ENCODE results near the gene PTBP3. TPM values are rescaled to one million over a fixed set of nuclear protein-coding genes. Genes with fewer than 3 reads are reported as not detected.

The PTBP3 gene
- total RNA-seq, 1 experiment from 2014 or later = 172 TPM

DNA sequence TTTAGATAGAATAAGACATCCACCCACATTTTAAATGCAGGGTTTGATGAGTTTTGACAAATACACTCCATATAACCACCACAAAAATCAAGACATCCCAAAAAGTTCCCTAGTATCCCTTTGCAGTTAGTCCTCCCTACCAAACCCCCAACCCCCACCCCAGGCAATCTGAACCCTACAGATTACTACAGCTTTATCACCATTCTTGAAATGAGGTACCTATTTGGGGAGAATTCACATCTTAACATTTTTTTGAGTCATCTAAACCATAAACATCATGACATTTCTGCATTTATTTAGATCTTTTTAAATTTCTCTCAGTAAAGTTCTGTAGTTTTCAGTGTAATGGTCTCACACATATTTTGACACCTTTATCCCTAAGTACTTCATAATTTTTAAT is 53.9 kb downstream of the PTBP3 start:
- no peak for DNase-seq
- peaks cover 6% of the 10 kb centered on the region for H3K36me3 ChIP-seq (ENCODE audit: control insufficient read depth, insufficient read depth, low read length)
- peaks cover 20% of the 10 kb centered on the region for H3K4me1 Mint-ChIP-seq (ENCODE audit: low read depth, unreplicated experiment)
- TF ChIP-seq, protein P1, sequence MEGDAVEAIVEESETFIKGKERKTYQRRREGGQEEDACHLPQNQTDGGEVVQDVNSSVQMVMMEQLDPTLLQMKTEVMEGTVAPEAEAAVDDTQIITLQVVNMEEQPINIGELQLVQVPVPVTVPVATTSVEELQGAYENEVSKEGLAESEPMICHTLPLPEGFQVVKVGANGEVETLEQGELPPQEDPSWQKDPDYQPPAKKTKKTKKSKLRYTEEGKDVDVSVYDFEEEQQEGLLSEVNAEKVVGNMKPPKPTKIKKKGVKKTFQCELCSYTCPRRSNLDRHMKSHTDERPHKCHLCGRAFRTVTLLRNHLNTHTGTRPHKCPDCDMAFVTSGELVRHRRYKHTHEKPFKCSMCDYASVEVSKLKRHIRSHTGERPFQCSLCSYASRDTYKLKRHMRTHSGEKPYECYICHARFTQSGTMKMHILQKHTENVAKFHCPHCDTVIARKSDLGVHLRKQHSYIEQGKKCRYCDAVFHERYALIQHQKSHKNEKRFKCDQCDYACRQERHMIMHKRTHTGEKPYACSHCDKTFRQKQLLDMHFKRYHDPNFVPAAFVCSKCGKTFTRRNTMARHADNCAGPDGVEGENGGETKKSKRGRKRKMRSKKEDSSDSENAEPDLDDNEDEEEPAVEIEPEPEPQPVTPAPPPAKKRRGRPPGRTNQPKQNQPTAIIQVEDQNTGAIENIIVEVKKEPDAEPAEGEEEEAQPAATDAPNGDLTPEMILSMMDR (IDR thresholded peaks at IDR 0.05; ENCODE audit: insufficient read depth in 1 of 2, low read depth in 1 of 2, low read length in 1 of 2, severe bottlenecking in 1 of 2, unreplicated experiment in 1 of 2) = no peak
- peaks cover 13% of the 10 kb centered on the region for H3K9me3 ChIP-seq
- no peaks in the 10 kb centered on the region for H3K27me3 ChIP-seq (replicated peaks; ENCODE audit: control insufficient read depth, insufficient read depth, low read length)
- H3K27me3 Mint-ChIP-seq (ENCODE audit: insufficient read depth, unreplicated experiment) = no peaks in the 10 kb centered on the region
- H3K9me3 Mint-ChIP-seq (ENCODE audit: unreplicated experiment) = peaks cover 11% of the 10 kb centered on the region
- H3K4me3 Mint-ChIP-seq (ENCODE audit: unreplicated experiment) = no peak overlapping the region
- H3K4me3 ChIP-seq (ENCODE audit: low read depth, low read length) = no peak overlapping the region
- BruUV-seq (replicated peaks) = no TSS peak
- ChIA-PET POLR2A (no interaction called here), CTCF (no interaction called here)
- no peak overlapping the region for H3K27ac Mint-ChIP-seq (ENCODE audit: unreplicated experiment)
- intact Hi-C loops (cut with micrococcal nuclease; ENCODE audit: unreplicated experiment) = no loop called here
- H3K36me3 Mint-ChIP-seq (ENCODE audit: insufficient read depth, unreplicated experiment) = peaks cover 31% of the 10 kb centered on the region
- H3K4me1 ChIP-seq = peaks cover 12% of the 10 kb centered on the region

DNA sequence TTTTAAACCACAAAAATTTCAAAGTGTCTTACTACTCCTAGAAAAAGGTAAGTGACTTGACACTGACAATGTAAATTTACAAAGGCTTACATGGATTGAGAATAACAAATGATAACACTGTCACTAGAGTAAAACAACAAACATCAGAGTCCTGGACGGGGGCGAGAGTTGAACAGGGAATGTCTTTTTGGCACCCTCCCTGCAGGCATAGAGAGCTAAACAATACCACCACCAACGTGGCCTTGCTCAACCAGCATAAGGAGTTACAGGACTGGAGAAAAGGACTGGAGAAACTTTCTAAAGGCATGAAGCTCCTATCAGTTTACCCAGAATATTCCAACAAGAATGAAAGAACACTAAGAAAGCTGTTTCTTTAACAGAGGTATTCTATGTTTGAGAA is 55.3 kb downstream of the PTBP3 start:
- Mint-ChIP-seq H3K9me3 (ENCODE audit: unreplicated experiment) (peaks cover 3% of the 10 kb centered on the region), H3K27me3 (ENCODE audit: insufficient read depth, unreplicated experiment) (no peaks in the 10 kb centered on the region), H3K4me3 (ENCODE audit: unreplicated experiment) (no peak overlapping the region), H3K4me1 (ENCODE audit: low read depth, unreplicated experiment) (peaks cover 20% of the 10 kb centered on the region), H3K36me3 (ENCODE audit: insufficient read depth, unreplicated experiment) (peaks cover 23% of the 10 kb centered on the region), H3K27ac (ENCODE audit: unreplicated experiment) (peak overlapping the region; percentile 8)
- TF ChIP-seq, protein P1 (IDR thresholded peaks at IDR 0.05; ENCODE audit: insufficient read depth in 1 of 2, low read depth in 1 of 2, low read length in 1 of 2, severe bottlenecking in 1 of 2, unreplicated experiment in 1 of 2) = no peak
- no TSS peak for BruUV-seq (replicated peaks)
- Histone ChIP-seq H3K36me3 (ENCODE audit: control insufficient read depth, insufficient read depth, low read length) (no peaks in the 10 kb centered on the region), H3K9me3 (no peaks in the 10 kb centered on the region), H3K27me3 (replicated peaks; ENCODE audit: control insufficient read depth, insufficient read depth, low read length) (no peaks in the 10 kb centered on the region), H3K4me1 (peaks cover 12% of the 10 kb centered on the region), H3K4me3 (ENCODE audit: low read depth, low read length) (no peak overlapping the region)
- ChIA-PET POLR2A (no interaction called here), CTCF (no interaction called here)
- peak in 1 of 2 experiments; percentile 39 for DNase-seq
- intact Hi-C loops (cut with micrococcal nuclease; ENCODE audit: unreplicated experiment) = no loop called here

DNA sequence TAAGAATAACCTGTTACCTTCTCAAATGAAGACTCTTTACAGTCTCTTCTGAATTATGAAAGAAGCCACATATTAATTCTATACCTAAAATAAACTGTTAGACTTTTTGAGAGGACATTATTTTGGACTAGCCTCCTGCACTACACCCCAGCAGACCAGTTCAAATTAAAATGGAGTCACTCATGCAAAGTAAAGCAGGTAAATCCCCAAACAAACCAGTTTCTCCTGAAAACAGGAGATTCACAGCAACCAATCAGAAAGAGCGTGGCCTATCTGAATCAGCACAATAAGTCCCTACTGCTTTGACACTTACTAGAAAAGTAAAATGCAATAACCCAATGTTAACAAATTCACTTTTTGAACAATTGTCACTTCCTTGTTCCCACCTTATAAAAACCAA is 58.8 kb downstream of the PTBP3 start:
- H3K27me3 ChIP-seq (replicated peaks; ENCODE audit: control insufficient read depth, insufficient read depth, low read length) = no peaks in the 10 kb centered on the region
- BruUV-seq (replicated peaks) = TSS peak; percentile 12
- CTCF ChIA-PET = no interaction called here
- Mint-ChIP-seq H3K9me3 (ENCODE audit: unreplicated experiment) (no peaks in the 10 kb centered on the region), H3K36me3 (ENCODE audit: insufficient read depth, unreplicated experiment) (peaks cover 25% of the 10 kb centered on the region), H3K27ac (ENCODE audit: unreplicated experiment) (no peak overlapping the region), H3K27me3 (ENCODE audit: insufficient read depth, unreplicated experiment) (no peaks in the 10 kb centered on the region), H3K4me3 (ENCODE audit: unreplicated experiment) (no peak overlapping the region), H3K4me1 (ENCODE audit: low read depth, unreplicated experiment) (peaks cover 20% of the 10 kb centered on the region)
- intact Hi-C loops (cut with micrococcal nuclease; ENCODE audit: unreplicated experiment) = no loop called here
- TF ChIP-seq, protein P1 (IDR thresholded peaks at IDR 0.05; ENCODE audit: insufficient read depth in 1 of 2, low read depth in 1 of 2, low read length in 1 of 2, severe bottlenecking in 1 of 2, unreplicated experiment in 1 of 2) = no peak
- DNase-seq = no peak
- no peaks in the 10 kb centered on the region for H3K9me3 ChIP-seq
- POLR2A ChIA-PET = no interaction called here
- peaks cover 21% of the 10 kb centered on the region for H3K4me1 ChIP-seq
- H3K36me3 ChIP-seq (ENCODE audit: control insufficient read depth, insufficient read depth, low read length) = no peaks in the 10 kb centered on the region; the same call in 1 of the 2 replicates
- no peak overlapping the region for H3K4me3 ChIP-seq (ENCODE audit: low read depth, low read length)
